ENCODE results near the gene BMERB1.
"Not testable (repeated sequence)": the region's sequence is repeated elsewhere in the genome, so short reads cannot be mapped to it uniquely, and the experiment has no call there.

BMERB1 gene

DNA sequence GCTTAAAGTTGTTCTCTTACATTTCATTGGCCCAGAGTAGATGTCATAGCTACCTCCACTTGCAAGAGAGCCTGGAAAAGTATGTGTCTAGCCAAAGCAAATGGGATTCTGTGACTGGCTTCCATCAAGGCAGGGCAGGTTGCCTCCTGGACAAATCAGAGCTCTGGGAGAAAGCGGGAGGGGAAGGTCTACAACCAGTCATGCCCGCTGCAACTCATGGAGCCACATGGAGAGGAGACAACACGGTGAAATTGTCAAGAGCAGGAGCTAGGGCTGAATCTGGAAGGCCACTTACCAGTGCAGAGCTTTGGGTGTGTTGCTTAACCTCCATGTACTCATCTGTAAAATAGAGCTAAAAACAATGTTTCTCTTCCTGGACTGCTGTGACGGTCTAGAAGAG, 124.8 kb downstream of the BMERB1 start:
- DNase-seq (ENCODE audit: low read depth in 2 of 2): no peak

DNA sequence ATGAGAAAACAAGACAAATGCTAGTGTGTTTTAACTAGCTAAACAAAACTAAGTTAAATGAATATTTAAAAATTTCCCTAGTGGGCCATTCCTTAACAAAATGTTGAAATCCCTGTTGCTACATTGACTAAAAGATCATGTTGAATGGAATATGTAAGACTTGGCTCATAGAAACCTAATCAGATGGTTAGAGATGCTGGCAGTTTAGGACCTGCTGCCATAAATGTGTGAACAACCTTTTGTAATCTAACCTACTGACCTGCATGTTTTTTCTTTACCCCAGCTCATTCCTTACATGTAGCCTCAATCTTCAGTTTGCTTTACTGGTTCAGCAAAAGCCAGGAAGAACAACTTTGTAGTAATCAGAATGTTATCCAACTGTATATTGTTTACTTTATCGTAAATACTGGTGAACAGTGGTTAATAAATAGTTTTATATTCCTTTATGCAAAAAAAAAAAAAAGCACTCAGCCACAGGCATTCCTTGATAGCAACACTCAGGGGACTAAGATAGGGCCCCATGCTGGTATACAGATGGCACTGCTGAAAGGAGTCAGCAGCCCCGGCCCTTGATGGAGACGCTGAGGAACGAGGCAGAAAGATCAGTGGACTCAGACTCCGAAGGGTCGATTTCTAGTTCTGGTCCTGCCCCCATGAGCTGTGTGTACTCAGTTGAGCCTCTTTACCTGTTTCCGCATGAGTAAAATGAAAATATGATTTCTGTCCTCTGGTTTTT, 130.4 kb downstream of the BMERB1 start:
- no peak for DNase-seq (ENCODE audit: low read depth in 2 of 2)

- no peak for DNase-seq (ENCODE audit: low read depth in 2 of 2)
Observed at GRCh38 chr16:15566095-15566494, 131.7 kb downstream of the BMERB1 start.

DNA sequence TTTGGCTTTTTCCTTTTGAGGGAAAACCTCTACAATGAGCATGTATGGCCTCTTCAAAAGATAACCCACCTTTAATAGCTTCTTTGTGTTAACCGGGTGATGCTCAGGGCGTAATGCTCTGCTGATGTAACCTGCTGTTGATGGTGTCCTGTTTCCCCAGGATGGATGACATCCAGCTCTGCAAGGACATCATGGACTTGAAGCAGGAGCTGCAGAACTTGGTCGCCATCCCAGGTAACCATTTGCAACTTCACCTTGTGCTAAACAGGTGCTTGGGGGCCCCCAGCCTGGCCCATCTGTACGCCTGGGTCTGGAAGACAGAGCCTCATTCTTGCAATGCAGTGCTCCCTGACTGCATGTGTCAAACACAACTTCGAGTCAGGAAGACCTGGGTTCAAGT, 133.4 kb downstream of the BMERB1 start:
- no peak for DNase-seq (ENCODE audit: low read depth in 2 of 2)

- not testable (repeated sequence) for DNase-seq (ENCODE audit: low read depth in 2 of 2)
Observed at GRCh38 chr16:15570666-15571065, 136.3 kb downstream of the BMERB1 start.

DNA sequence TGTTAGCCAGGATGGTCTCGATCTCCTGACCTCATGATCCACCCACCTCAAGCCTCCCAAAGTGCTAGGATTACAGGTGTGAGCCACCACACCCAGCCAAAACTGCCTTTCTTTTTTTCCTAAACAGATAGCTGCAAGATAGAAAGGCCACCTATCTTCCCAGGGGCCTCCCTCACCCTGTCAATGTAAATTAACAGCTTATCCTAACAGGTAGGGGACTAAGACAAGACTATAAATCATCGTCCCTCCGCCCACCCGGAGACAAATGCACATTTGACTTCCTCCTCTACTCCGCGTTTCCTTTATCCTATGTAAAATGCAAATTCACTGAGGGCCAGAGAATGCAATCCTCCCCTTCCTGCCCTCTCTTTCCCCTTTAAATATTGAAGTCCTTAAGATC, 137.2 kb downstream of the BMERB1 start:
- DNase-seq (ENCODE audit: low read depth in 2 of 2): no peak

DNA sequence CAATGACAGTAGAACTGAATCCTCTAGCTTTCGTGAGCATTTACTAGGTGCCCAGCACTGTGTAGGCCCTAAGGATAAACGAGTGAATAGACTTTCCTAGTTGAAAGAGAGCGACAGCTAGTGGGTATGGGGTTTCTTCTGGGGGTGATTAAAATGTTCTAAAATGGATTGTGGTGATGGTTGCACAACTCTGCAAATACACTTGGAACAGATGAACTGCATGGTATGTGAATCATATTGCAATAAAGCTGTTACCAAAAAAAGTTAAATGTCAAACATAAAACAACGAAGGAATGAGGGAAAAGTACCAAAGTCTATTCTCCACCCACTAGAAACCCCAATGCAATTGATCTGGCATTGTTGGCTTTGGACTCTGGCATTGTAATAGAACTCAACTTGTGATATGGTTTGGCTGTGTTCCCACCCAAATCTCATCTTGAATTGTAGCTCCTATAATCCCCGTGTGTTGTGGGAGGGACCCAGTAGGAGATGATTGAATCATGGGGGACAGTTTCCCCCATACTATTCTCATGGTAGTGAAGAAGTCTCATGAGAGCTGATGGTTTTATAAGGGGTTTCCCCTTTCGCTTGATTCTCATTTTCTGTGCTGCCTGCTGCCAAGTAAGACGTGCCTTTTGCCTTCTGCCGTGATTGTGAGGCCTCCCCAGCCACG, 138.1 kb downstream of the BMERB1 start:
- no peak for DNase-seq (ENCODE audit: low read depth in 2 of 2)

- DNase-seq (ENCODE audit: low read depth in 2 of 2): no peak
Observed at GRCh38 chr16:15573274-15573895, 139.0 kb downstream of the BMERB1 start.

DNA sequence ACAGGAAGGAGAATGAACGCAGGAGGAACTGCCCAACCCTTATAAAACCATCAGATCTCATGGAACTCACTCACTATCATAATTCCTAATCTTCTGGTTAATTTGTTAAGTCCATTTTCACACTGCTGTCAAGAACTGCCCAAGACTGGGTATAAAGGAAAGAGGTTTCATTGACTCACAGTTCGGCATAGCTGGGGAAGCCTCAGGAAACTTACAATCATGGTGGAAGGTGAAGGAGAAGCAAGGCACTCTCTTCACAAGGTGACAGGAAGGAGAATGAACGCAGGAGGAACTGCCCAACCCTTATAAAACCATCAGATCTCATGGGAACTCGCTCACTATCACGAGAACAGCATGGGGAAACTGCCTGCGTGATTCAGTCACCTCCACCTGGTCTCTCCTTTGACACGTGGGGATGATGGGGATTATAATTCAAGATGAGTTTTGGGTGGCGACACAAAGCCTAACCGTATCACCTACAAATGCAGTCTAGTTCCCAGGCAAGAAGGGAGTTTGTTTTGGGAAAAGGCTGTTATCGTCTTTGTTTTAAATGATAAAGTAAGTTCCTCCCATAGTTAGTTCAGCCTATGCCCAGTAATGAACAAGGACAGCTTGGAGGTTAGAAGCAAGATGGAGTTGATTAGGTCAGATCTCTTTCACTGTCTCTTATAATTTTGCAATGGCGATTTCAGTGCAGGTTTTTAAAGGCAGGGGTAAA, 139.7 kb downstream of the BMERB1 start:
- DNase-seq (ENCODE audit: low read depth in 2 of 2): not testable (repeated sequence)

- no peak for DNase-seq (ENCODE audit: low read depth in 2 of 2)
Observed at GRCh38 chr16:15574614-15574948, 140.2 kb downstream of the BMERB1 start.

DNA sequence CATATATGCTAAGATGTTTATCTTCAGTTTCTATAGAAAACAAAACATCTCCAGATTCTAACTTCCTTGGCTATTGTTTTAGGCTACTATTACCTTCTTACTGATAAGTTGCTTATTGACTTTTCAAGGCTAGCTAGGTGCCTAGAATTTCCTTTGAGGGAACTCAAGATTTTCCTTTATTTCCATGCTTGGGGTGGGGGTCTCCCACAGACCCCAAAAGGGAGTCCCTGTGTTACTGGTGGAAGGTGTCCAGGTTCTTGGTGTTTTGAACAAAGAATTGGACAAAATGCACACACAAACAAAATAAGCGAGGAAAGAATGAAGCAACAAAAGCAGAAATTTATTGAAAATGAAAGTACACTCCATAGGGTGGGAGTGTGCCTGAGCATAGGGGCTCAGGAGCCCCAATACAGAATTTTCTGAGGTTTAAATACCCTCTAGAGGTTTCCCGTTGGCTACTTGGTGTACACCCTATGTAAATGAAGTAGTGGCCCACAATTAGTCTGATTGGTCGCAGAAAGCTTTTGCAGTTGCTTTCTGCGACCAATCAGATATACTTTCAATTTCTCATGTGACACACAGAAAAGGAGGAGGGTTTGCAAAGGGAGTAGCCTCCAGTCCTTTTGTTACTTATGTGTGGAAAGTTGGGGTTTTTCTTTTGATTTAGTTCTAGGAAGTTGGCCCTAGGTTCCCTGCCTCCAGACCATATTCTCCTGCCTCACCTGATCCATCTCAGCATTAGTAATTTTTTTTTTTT, 141.1 kb downstream of the BMERB1 start:
- no peak for DNase-seq (ENCODE audit: low read depth in 2 of 2)

DNA sequence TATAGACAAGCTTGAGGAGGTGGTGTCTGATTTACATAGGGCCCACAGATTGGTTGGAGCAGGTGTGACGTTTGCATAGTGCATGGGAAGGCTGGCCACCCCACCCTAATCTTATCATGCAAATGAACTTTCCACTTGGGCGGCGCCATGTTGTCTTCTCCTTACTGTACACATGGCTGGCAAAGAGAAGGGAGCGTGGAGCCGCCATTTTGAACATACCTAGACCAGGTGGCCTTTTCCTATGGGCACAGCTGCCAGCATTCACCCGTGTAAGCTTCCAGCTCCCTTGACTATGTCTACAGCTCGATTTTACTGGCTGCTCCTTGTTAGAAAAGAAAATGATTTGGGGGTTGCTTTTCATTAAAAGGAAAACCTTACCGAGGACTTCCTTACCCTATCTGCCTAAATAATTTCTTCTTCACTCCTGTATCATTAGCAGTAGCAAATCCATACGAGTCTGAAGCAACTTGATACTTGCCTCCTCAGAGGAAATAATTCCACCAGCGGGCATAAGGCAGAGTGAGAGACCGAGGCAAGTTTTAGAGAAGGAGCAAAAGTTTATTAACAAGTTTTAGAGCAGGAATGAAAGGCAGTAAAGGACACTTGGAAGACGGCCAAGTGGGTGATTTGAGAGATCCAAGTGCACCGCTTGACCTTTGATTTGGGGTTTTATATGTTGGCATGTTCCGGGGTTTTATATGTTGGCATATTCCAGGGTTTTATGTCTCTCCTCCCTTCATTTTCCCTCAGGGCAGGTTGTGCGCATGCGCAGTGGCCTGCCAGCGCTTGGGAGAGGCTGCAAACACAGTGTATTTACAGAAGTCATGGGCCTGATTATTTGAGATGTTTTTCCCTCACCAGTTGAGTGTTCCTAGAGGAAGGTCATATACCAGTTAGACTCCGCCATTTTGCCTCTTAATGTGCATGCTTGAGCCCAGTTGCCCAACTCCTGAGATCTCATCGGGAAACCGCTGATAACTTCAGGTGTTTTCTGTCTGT, 142.9 kb downstream of the BMERB1 start:
- DNase-seq (ENCODE audit: low read depth in 2 of 2): no peak

DNA sequence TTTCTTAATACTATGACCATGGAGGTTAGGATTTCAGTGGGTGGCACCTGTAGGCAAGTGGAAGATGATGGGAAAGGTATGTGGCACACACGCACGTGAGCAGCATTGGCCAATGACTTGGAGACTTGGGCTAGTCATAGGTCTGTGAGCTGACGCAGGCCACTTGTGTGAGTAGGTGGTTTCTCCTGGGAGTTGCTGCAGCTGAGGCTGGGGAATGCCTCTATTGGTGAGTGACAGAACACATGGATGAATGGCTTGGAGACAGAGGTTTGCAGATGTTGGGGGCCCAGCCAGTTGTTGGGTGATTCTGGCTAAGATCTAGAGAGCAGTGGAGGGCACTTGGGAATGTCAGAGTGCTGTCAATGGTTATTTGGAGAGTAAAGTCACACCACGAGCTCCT, 144.4 kb downstream of the BMERB1 start:
- no peak for DNase-seq (ENCODE audit: low read depth in 2 of 2)

- no peak for DNase-seq (ENCODE audit: low read depth in 2 of 2)
Observed at GRCh38 chr16:15581127-15581815, 146.9 kb downstream of the BMERB1 start.

GRCh38 chr16:15583526-15583925, 149.1 kb downstream of the BMERB1 start:
- no peak for DNase-seq (ENCODE audit: low read depth in 2 of 2)

DNA sequence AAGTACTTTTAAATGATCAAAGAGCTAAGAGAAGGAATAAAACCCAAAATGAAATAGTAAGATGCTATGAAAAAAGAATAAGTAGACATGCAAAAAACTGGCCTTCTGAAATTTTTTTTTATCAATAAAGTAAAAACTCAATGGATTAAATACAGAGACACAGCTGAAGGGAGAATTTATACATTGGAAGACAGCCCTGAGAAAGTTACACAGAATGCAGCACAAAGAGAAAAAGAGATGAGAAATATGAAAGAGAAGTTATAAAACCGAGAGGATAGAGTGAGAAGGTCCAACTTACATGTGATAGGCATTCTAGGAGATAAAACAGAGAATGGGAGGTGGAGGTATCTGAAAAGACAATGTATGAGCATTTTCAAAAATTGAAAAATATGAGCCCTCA, 151.6 kb downstream of the BMERB1 start:
- no peak for DNase-seq (ENCODE audit: low read depth in 2 of 2)

- DNase-seq (ENCODE audit: low read depth in 2 of 2): no peak
Observed at GRCh38 chr16:15586716-15587115, 152.3 kb downstream of the BMERB1 start.

DNA sequence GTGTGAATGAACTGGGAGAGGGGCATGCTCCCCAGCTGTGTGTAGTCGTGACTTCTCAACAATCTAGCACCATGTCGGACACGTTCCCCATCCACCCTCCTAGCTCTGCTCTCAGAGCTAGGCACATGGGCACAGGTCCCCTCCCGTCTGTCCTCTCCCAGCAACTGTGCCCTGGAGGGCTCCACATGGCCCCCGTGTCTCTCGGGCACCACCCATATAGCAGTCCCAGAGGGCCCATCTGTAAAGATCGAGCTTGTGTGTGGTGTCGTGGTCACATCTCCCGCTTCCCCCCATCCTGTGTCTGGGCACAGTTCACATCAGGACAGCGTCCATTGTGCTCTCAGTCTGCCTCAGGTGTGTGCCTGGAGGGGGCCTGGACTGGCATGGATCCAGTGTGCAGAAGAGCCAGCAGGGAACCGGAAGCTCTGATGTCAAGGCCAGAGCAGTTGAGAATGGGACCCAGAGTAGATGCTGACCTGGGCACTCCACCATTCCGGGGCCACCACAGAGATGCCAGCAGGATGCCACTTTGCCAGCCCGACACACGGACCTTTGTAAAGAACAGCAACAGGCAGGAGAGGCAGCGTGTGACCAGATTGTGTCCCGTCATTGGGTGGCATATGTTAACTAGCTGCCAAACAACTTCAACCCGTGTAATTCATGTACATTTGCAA, 152.9 kb downstream of the BMERB1 start:
- DNase-seq (ENCODE audit: low read depth in 2 of 2): no peak

DNA sequence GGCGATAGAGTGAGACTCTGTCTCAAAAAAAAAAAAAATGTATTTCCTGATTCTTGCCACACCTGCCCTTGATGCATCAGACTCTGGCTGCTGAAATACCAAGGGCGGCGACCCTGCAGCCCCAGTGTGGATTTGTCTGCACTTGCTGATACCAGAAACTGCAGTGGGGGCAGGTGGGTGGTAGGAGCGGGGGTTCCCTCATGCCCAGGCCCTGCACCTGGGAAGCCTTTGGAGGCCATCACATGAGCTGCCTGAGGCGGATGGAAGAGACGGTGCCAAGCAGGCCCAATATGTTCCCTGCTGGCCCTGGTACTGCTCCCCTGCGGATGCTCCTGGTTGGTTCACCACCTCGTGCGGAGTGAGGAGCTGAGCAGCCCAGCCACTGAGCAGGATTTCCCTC, 157.9 kb downstream of the BMERB1 start:
- DNase-seq (ENCODE audit: low read depth in 2 of 2): no peak

All from stimulated activated CD4-positive, alpha-beta T cell treated with anti-CD3 and anti-CD28 coated beads, Interleukin-4, amount 100 ng/mL, for 48 hours (primary cell).